GM23338 (cell line): ENCODE measurements around the gene RAB15. TPM values are rescaled to one million over a fixed set of nuclear protein-coding genes. Genes with fewer than 3 reads are reported as not detected.

Experiments
- ATAC-seq: fragments of 200-7000 bp; cut with Tn5 transposase; 3 replicates; pipeline ENCODE4 v1.9.1; 2020
- DNase-seq: peaks from one replicate; pipeline ENCODE4 v3.0.0-alpha.2; 2015; ENCODE audit warnings: low spot score
- H2AFZ ChIP-seq: fragments of 200-600 bp; sonication (generic); 2 replicates; pipeline ENCODE4 v1.8.0; 2016; ENCODE audit warnings: antibody characterized with exemption, mild to moderate bottlenecking, moderate library complexity
- H3F3A ChIP-seq: fragments of 200-600 bp; sonication (generic); replicated peaks from 2 replicates; pipeline ENCODE4 v1.8.0; 2017; ENCODE audit warnings: antibody characterized with exemption, mixed run types, low read depth
- H3K27ac ChIP-seq: fragments of 200-600 bp; sonication (generic); 2 replicates; pipeline ENCODE4 v1.6.1; 2016; ENCODE audit warnings: low read depth
- H3K27me3 ChIP-seq: fragments of 200-600 bp; sonication (generic); 2 replicates; pipeline ENCODE4 v1.8.0; 2016; ENCODE audit warnings: mild to moderate bottlenecking, mixed run types, moderate library complexity; ENCODE audit not compliant: insufficient read depth
- H3K36me3 ChIP-seq: fragments of 200-600 bp; sonication (generic); 2 replicates; pipeline ENCODE4 v1.8.0; 2016; ENCODE audit warnings: mild to moderate bottlenecking; ENCODE audit not compliant: insufficient read depth
- H3K4me1 ChIP-seq: fragments of 200-600 bp; sonication (generic); 2 replicates; pipeline ENCODE4 v1.8.0; 2016; ENCODE audit warnings: mild to moderate bottlenecking, moderate library complexity; ENCODE audit not compliant: insufficient read depth
- H3K4me2 ChIP-seq: fragments of 200-600 bp; sonication (generic); 2 replicates; pipeline ENCODE4 v1.7.1; 2017; ENCODE audit warnings: mixed run types
- H3K4me3 ChIP-seq: fragments of 200-600 bp; sonication (generic); 2 replicates; pipeline ENCODE4 v1.6.1; 2016; ENCODE audit warnings: mixed run types
- H3K79me2 ChIP-seq: fragments of 200-600 bp; sonication (generic); replicated peaks from 2 replicates; pipeline ENCODE4 v1.8.0; 2017; ENCODE audit warnings: mild to moderate bottlenecking; ENCODE audit not compliant: insufficient read depth
- H3K9me2 ChIP-seq: fragments of 200-600 bp; sonication (generic); 2 replicates; pipeline ENCODE4 v1.8.0; 2017; ENCODE audit not compliant: insufficient read depth
- H4K20me1 ChIP-seq: fragments of 200-600 bp; sonication (generic); replicated peaks from 2 replicates; pipeline ENCODE4 v1.8.0; 2017; ENCODE audit warnings: mild to moderate bottlenecking; ENCODE audit not compliant: insufficient read depth
- H3K27ac Mint-ChIP-seq: 2 replicates; pipeline ENCODE4 v1.8.0; 2020; ENCODE audit warnings: inconsistent platforms, mild to moderate bottlenecking, moderate library complexity, mixed read lengths
- H3K27me3 Mint-ChIP-seq: 3 replicates; pipeline ENCODE4 v1.8.0; 2022; ENCODE audit warnings: low read depth, mild to moderate bottlenecking, moderate library complexity, mixed read lengths, inconsistent platforms; ENCODE audit not compliant: insufficient read depth, poor library complexity
- H3K36me3 Mint-ChIP-seq: 3 replicates; pipeline ENCODE4 v1.8.0; 2021; ENCODE audit warnings: low read depth, mild to moderate bottlenecking, inconsistent platforms, moderate library complexity, mixed read lengths
- H3K4me1 Mint-ChIP-seq: 3 replicates; pipeline ENCODE4 v1.8.0; 2020; ENCODE audit warnings: mild to moderate bottlenecking, inconsistent platforms, mixed read lengths
- H3K4me3 Mint-ChIP-seq: 3 replicates; pipeline ENCODE4 v1.8.0; 2021; ENCODE audit warnings: moderate library complexity, mild to moderate bottlenecking, inconsistent platforms, mixed read lengths
- H3K9me3 Mint-ChIP-seq: 3 replicates; pipeline ENCODE4 v1.8.0; 2020; ENCODE audit warnings: moderate library complexity, mild to moderate bottlenecking, inconsistent platforms, mixed read lengths
- CREB1 ChIP-seq: fragments of 250-450 bp; sonication (Bioruptor Pico); IDR thresholded peaks from 2 replicates; pipeline ENCODE4 v1.5.0; 2020; ENCODE audit warnings: low read depth, mild to moderate bottlenecking, moderate library complexity
- EZH2phosphoT487 ChIP-seq: fragments of 200-600 bp; sonication (generic); IDR thresholded peaks from one replicate; pipeline ENCODE4 v1.8.1; 2018; ENCODE audit warnings: antibody characterized with exemption; ENCODE audit not compliant: unreplicated experiment
- JUNB ChIP-seq: IDR thresholded peaks from one replicate; pipeline ENCODE4 v1.6.1; 2016; ENCODE audit warnings: antibody characterized with exemption; ENCODE audit not compliant: unreplicated experiment
- POLR2AphosphoS5 ChIP-seq: IDR thresholded peaks from 2 replicates; pipeline ENCODE4 v1.6.1; 2016; ENCODE audit warnings: antibody characterized with exemption, low read depth
- REST ChIP-seq: IDR thresholded peaks from one replicate; pipeline ENCODE4 v1.6.1; 2018; ENCODE audit warnings: antibody characterized with exemption; ENCODE audit not compliant: unreplicated experiment
- polyA plus RNA-seq: library from polyadenylated mRNA; unstranded; fragments of >200 nt; fragmentation: Nextera tagmentation; extraction: Ambion mirVana; gene quantifications from 2 replicates; pipeline ENCODE4 v1.2.1, GENCODE V29; 2016
- total RNA-seq: library from RNA; depleted of rRNA; stranded (reverse); fragments of >200 nt; shearing (Covaris generic); gene quantifications from 2 replicates; pipeline ENCODE4 v1.2.3, GENCODE V29; 2014
- TF ChIP-seq, protein P1 (sequence below), 2 experiments: fragments of 200-600 bp in 1 of 2; sonication (generic) in 1 of 2; conservative IDR thresholded peaks; 2 replicates each; pipeline versions ENCODE4 v1.5.1 to v1.6.1; 2016 to 2017; ENCODE audit warnings: antibody characterized with exemption in 2 of 2, low read depth in 2 of 2, mild to moderate bottlenecking in 2 of 2, moderate library complexity in 1 of 2
- TF ChIP-seq, protein P2 (sequence below): fragments of 250-450 bp; sonication (Bioruptor Pico); IDR thresholded peaks from 2 replicates; pipeline ENCODE4 v1.5.0; 2020; ENCODE audit warnings: mild to moderate bottlenecking, moderate library complexity

RAB15 gene
- total and polyA plus RNA-seq, 2 experiments from 2014 or later, result 17.4 to 43.3 TPM

DNA sequence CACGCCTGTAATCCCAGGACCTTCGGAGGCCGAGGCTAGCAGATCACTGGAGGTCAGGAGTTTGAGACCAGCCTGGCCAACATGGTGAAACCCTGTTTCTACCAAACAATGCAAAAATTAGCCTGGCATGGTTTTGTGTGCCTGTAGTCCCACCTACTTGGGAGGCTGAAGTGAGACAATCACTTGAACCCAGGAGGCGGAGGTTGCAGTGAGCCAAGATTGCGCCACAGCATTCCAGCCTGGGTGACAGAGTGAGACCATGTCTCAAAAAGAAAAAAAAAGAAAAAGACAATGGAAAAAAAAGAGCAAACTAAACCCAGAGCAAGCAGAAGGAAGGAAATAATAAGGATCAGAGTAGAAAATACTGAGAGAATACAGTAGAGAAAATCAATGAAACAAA, 52.5 kb downstream of the RAB15 start:
- Histone ChIP-seq H3K4me2 (no peak overlapping the region), H3K27ac (no peak overlapping the region; the same call in 1 of the 2 replicates), H3K4me3 (no peak overlapping the region), H2AFZ (no peak overlapping the region), H3K36me3 (peaks cover 8% of the 10 kb centered on the region; the same call in 1 of the 2 replicates), H4K20me1 (0 out of 2 replicates have a peak, but pooled peaks cover 3% of the 10 kb centered on the region), H3F3A (no peaks in the 10 kb centered on the region), H3K4me1 (peaks cover 9% of the 10 kb centered on the region; the same call in 1 of the 2 replicates), H3K27me3 (no peaks in the 10 kb centered on the region), H3K9me2 (no peaks in the 10 kb centered on the region), H3K79me2 (peaks cover 36% of the 10 kb centered on the region)
- Mint-ChIP-seq H3K4me1 (peaks cover 9% of the 10 kb centered on the region), H3K27me3 (peaks cover 3% of the 10 kb centered on the region), H3K9me3 (no peaks in the 10 kb centered on the region), H3K27ac (no peak overlapping the region; the same call in 1 of the 2 replicates), H3K36me3 (peaks cover 10% of the 10 kb centered on the region), H3K4me3 (no peak overlapping the region)
- TF ChIP-seq JUNB (no peak), CREB1 (no peak), REST (no peak)
- ATAC-seq, result no peak
- no peak for DNase-seq

DNA sequence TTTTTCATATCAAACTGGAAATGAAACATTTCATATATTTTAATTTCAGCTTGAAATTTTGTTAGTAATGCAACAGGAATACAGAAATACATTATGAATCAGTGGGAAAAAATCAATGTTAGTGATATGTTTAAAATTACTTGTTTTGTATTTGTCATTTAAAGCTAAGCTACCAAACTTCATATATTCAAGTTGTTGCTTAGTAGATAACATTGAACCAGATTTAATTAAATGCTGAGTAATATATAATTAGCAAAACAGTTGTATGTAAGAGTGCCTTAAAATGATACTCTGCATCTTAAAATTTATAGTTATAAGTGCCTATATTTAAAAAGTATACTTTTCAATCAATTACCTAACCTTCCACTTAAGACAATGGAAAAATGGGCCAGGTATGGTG, 52.9 kb downstream of the RAB15 start:
- H3K4me2 ChIP-seq, result no peak overlapping the region
- no peak overlapping the region for H3K4me3 Mint-ChIP-seq
- H3K27ac Mint-ChIP-seq, result no peak overlapping the region
- peaks cover 9% of the 10 kb centered on the region for H3K4me1 Mint-ChIP-seq
- H3K4me3 ChIP-seq, result no peak overlapping the region
- peaks cover 9% of the 10 kb centered on the region; the same call in 1 of the 2 replicates for H3K4me1 ChIP-seq
- DNase-seq, result no peak
- H3K36me3 ChIP-seq, result peaks cover 5% of the 10 kb centered on the region; the same call in 1 of the 2 replicates
- H3K9me3 Mint-ChIP-seq, result no peaks in the 10 kb centered on the region
- H3K27me3 Mint-ChIP-seq, result peaks cover 4% of the 10 kb centered on the region
- peaks cover 36% of the 10 kb centered on the region for H3K79me2 ChIP-seq
- H3K27me3 ChIP-seq, result no peaks in the 10 kb centered on the region
- peaks cover 7% of the 10 kb centered on the region; the same call in 2 of the 3 replicates for H3K36me3 Mint-ChIP-seq
- no peaks in the 10 kb centered on the region for H3K9me2 ChIP-seq
- no peak overlapping the region; the same call in 1 of the 2 replicates for H3K27ac ChIP-seq
- H4K20me1 ChIP-seq, result 0 out of 2 replicates have a peak, but pooled peaks cover 3% of the 10 kb centered on the region
- ATAC-seq, result no peak
- H2AFZ ChIP-seq, result no peak overlapping the region
- no peaks in the 10 kb centered on the region for H3F3A ChIP-seq
- TF ChIP-seq, protein P1, sequence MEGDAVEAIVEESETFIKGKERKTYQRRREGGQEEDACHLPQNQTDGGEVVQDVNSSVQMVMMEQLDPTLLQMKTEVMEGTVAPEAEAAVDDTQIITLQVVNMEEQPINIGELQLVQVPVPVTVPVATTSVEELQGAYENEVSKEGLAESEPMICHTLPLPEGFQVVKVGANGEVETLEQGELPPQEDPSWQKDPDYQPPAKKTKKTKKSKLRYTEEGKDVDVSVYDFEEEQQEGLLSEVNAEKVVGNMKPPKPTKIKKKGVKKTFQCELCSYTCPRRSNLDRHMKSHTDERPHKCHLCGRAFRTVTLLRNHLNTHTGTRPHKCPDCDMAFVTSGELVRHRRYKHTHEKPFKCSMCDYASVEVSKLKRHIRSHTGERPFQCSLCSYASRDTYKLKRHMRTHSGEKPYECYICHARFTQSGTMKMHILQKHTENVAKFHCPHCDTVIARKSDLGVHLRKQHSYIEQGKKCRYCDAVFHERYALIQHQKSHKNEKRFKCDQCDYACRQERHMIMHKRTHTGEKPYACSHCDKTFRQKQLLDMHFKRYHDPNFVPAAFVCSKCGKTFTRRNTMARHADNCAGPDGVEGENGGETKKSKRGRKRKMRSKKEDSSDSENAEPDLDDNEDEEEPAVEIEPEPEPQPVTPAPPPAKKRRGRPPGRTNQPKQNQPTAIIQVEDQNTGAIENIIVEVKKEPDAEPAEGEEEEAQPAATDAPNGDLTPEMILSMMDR (conservative IDR thresholded peaks at IDR 0.05; ENCODE audit: low read depth in 2 of 2), result no peak
- TF ChIP-seq CREB1, result no peak
- no peak for TF ChIP-seq EZH2phosphoT487
- no peak for TF ChIP-seq POLR2AphosphoS5
- TF ChIP-seq, protein P2, sequence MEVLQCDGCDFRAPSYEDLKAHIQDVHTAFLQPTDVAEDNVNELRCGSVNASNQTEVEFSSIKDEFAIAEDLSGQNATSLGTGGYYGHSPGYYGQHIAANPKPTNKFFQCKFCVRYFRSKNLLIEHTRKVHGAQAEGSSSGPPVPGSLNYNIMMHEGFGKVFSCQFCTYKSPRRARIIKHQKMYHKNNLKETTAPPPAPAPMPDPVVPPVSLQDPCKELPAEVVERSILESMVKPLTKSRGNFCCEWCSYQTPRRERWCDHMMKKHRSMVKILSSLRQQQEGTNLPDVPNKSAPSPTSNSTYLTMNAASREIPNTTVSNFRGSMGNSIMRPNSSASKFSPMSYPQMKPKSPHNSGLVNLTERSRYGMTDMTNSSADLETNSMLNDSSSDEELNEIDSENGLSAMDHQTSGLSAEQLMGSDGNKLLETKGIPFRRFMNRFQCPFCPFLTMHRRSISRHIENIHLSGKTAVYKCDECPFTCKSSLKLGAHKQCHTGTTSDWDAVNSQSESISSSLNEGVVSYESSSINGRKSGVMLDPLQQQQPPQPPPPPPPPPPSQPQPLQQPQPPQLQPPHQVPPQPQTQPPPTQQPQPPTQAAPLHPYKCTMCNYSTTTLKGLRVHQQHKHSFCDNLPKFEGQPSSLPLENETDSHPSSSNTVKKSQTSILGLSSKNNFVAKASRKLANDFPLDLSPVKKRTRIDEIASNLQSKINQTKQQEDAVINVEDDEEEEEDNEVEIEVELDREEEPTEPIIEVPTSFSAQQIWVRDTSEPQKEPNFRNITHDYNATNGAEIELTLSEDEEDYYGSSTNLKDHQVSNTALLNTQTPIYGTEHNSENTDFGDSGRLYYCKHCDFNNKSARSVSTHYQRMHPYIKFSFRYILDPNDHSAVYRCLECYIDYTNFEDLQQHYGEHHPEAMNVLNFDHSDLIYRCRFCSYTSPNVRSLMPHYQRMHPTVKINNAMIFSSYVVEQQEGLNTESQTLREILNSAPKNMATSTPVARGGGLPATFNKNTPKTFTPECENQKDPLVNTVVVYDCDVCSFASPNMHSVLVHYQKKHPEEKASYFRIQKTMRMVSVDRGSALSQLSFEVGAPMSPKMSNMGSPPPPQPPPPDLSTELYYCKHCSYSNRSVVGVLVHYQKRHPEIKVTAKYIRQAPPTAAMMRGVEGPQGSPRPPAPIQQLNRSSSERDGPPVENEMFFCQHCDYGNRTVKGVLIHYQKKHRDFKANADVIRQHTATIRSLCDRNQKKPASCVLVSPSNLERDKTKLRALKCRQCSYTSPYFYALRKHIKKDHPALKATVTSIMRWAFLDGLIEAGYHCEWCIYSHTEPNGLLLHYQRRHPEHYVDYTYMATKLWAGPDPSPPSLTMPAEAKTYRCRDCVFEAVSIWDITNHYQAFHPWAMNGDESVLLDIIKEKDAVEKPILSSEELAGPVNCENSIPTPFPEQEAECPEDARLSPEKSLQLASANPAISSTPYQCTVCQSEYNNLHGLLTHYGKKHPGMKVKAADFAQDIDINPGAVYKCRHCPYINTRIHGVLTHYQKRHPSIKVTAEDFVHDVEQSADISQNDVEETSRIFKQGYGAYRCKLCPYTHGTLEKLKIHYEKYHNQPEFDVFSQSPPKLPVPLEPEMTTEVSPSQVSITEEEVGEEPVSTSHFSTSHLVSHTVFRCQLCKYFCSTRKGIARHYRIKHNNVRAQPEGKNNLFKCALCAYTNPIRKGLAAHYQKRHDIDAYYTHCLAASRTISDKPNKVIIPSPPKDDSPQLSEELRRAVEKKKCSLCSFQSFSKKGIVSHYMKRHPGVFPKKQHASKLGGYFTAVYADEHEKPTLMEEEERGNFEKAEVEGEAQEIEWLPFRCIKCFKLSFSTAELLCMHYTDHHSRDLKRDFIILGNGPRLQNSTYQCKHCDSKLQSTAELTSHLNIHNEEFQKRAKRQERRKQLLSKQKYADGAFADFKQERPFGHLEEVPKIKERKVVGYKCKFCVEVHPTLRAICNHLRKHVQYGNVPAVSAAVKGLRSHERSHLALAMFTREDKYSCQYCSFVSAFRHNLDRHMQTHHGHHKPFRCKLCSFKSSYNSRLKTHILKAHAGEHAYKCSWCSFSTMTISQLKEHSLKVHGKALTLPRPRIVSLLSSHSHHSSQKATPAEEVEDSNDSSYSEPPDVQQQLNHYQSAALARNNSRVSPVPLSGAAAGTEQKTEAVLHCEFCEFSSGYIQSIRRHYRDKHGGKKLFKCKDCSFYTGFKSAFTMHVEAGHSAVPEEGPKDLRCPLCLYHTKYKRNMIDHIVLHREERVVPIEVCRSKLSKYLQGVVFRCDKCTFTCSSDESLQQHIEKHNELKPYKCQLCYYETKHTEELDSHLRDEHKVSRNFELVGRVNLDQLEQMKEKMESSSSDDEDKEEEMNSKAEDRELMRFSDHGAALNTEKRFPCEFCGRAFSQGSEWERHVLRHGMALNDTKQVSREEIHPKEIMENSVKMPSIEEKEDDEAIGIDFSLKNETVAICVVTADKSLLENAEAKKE, result no peak
